ENCODE data around the gene PLA2G6. TPM values are rescaled to one million over a fixed set of nuclear protein-coding genes. Genes with fewer than 3 reads are reported as not detected.
A peak's percentile ranks its signal among the peaks of the same experiment; 100 is the strongest.

Gene PLA2G6
- total and polyA plus RNA-seq, 2 of the 13 experiments (the other 11 are each of a cell fraction or from before 2014, with no cell fraction given), result 4.8 to 11.5 TPM

DNA sequence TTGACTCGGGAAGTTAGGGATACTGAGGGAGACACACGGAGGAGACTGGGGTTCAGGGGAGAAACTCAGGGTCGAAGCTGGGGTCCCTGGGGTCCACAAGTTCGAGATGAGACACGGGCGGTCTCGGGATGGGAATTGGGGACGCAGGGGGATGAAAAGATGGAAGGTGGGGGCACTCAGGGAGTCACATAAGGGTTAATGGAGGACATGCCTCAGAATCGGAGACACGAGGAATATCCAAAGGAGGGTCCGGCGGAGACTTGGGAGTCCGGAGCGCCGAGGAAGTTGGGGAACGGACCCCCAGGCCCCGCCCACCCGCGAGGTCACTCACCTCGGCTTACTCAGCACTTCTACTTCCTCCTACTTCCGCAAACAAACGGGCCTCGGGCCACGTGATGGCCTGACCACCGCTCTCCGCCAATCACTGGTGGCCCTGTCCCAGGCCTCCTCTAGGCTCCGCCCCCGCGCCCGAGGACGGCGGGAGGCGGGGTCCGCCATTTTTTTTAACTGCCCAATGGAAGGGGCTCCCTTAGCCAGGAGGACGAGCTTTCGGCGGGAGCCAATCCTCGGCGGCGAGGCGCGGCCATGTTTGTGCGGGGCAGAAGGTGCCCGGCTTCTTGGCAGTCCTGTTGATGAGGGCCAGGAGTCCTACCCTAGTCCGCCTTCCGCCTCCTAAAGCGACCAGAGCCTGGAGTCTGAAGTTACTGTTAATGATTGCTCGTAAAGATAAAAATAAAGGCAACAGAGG is at the start of gene PLA2G6 (continued):
- TF ChIP-seq ZNF33A (CRISPR knock-in tag; IDR thresholded peaks at IDR 0.05; ENCODE audit: borderline replicate concordance), result no peak
- TF ChIP-seq SSRP1 (CRISPR knock-in tag; IDR thresholded peaks at IDR 0.05), result no peak
- TF ChIP-seq, protein P1, sequence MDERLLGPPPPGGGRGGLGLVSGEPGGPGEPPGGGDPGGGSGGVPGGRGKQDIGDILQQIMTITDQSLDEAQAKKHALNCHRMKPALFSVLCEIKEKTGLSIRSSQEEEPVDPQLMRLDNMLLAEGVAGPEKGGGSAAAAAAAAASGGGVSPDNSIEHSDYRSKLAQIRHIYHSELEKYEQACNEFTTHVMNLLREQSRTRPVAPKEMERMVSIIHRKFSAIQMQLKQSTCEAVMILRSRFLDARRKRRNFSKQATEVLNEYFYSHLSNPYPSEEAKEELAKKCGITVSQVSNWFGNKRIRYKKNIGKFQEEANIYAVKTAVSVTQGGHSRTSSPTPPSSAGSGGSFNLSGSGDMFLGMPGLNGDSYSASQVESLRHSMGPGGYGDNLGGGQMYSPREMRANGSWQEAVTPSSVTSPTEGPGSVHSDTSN (CRISPR knock-in tag; IDR thresholded peaks at IDR 0.05), result 0 out of 2 replicates have a peak, but pooled peaks have one; percentile 12
- no peak for TF ChIP-seq HDAC6 (IDR thresholded peaks at IDR 0.05; ENCODE audit: low read depth, low read length)
- TF ChIP-seq, protein P2, sequence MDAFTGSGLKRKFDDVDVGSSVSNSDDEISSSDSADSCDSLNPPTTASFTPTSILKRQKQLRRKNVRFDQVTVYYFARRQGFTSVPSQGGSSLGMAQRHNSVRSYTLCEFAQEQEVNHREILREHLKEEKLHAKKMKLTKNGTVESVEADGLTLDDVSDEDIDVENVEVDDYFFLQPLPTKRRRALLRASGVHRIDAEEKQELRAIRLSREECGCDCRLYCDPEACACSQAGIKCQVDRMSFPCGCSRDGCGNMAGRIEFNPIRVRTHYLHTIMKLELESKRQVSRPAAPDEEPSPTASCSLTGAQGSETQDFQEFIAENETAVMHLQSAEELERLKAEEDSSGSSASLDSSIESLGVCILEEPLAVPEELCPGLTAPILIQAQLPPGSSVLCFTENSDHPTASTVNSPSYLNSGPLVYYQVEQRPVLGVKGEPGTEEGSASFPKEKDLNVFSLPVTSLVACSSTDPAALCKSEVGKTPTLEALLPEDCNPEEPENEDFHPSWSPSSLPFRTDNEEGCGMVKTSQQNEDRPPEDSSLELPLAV (CRISPR knock-in tag; conservative IDR thresholded peaks at IDR 0.05; ENCODE audit: low read depth), result no peak
- no peak for TF ChIP-seq ZNF589 (CRISPR knock-in tag; conservative IDR thresholded peaks at IDR 0.05)
- 0 out of 2 replicates have a peak, but pooled peaks have one; percentile 9 for TF ChIP-seq RAD21 (CRISPR knock-in tag; IDR thresholded peaks at IDR 0.05)
- peak; percentile 45; the same call in 1 of the 2 replicates for TF ChIP-seq ZFX (CRISPR knock-in tag; IDR thresholded peaks at IDR 0.05; ENCODE audit: low read depth)
- no peak for TF ChIP-seq IKZF1 (IDR thresholded peaks at IDR 0.05)
- 0 out of 2 replicates have a peak, but pooled peaks have one; percentile 16 for TF ChIP-seq ETV6 (CRISPR knock-in tag; conservative IDR thresholded peaks at IDR 0.05)
- no peak for TF ChIP-seq CBX5 (CRISPR knock-in tag; IDR thresholded peaks at IDR 0.05; ENCODE audit: borderline replicate concordance)
- TF ChIP-seq, protein P3, sequence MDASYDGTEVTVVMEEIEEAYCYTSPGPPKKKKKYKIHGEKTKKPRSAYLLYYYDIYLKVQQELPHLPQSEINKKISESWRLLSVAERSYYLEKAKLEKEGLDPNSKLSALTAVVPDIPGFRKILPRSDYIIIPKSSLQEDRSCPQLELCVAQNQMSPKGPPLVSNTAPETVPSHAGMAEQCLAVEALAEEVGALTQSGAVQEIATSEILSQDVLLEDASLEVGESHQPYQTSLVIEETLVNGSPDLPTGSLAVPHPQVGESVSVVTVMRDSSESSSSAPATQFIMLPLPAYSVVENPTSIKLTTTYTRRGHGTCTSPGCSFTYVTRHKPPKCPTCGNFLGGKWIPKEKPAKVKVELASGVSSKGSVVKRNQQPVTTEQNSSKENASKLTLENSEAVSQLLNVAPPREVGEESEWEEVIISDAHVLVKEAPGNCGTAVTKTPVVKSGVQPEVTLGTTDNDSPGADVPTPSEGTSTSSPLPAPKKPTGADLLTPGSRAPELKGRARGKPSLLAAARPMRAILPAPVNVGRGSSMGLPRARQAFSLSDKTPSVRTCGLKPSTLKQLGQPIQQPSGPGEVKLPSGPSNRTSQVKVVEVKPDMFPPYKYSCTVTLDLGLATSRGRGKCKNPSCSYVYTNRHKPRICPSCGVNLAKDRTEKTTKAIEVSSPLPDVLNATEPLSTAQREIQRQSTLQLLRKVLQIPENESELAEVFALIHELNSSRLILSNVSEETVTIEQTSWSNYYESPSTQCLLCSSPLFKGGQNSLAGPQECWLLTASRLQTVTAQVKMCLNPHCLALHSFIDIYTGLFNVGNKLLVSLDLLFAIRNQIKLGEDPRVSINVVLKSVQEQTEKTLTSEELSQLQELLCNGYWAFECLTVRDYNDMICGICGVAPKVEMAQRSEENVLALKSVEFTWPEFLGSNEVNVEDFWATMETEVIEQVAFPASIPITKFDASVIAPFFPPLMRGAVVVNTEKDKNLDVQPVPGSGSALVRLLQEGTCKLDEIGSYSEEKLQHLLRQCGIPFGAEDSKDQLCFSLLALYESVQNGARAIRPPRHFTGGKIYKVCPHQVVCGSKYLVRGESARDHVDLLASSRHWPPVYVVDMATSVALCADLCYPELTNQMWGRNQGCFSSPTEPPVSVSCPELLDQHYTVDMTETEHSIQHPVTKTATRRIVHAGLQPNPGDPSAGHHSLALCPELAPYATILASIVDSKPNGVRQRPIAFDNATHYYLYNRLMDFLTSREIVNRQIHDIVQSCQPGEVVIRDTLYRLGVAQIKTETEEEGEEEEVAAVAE (CRISPR knock-in tag; IDR thresholded peaks at IDR 0.05; ENCODE audit: borderline replicate concordance), result peak; percentile 98
- TF ChIP-seq ZNF709 (CRISPR knock-in tag; IDR thresholded peaks at IDR 0.05), result no peak
- TF ChIP-seq CREB1 (IDR thresholded peaks at IDR 0.05), result peak; percentile 13; the same call in 1 of the 2 replicates
- TF ChIP-seq CREB1 (CRISPR knock-in tag; IDR thresholded peaks at IDR 0.05), result peak; percentile 59; the same call in 1 of the 2 replicates
- TF ChIP-seq HNRNPL (IDR thresholded peaks at IDR 0.05; ENCODE audit: low read depth, low read length), result no peak
- TF ChIP-seq, protein P4, sequence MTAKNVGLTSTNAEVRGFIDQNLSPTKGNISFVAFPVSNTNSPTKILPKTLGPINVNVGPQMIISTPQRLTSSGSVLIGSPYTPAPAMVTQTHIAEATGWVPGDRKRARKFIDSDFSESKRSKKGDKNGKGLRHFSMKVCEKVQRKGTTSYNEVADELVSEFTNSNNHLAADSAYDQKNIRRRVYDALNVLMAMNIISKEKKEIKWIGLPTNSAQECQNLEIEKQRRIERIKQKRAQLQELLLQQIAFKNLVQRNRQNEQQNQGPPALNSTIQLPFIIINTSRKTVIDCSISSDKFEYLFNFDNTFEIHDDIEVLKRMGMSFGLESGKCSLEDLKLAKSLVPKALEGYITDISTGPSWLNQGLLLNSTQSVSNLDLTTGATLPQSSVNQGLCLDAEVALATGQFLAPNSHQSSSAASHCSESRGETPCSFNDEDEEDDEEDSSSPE (CRISPR knock-in tag; IDR thresholded peaks at IDR 0.05), result peak; percentile 87
- peak; percentile 22; the same call in 1 of the 2 replicates for TF ChIP-seq ETV5 (CRISPR knock-in tag; IDR thresholded peaks at IDR 0.05; ENCODE audit: borderline replicate concordance)
- TF ChIP-seq MATR3 (CRISPR knock-in tag; IDR thresholded peaks at IDR 0.05), result no peak
- no peak for TF ChIP-seq TOE1 (CRISPR knock-in tag; IDR thresholded peaks at IDR 0.05)
- peak; percentile 32; the same call in 1 of the 2 replicates for TF ChIP-seq PHF20 (CRISPR knock-in tag; IDR thresholded peaks at IDR 0.05)
- TF ChIP-seq TGIF2 (CRISPR knock-in tag; IDR thresholded peaks at IDR 0.05), result peak; percentile 24; the same call in 1 of the 2 replicates
- no peak for TF ChIP-seq BORCS8-MEF2B (CRISPR knock-in tag; IDR thresholded peaks at IDR 0.05)
